Measurements from ENCODE around the gene RBBP8.
"Not testable (repeated sequence)": the region's sequence is repeated elsewhere in the genome, so short reads cannot be mapped to it uniquely, and the experiment has no call there.

RBBP8 gene

DNA sequence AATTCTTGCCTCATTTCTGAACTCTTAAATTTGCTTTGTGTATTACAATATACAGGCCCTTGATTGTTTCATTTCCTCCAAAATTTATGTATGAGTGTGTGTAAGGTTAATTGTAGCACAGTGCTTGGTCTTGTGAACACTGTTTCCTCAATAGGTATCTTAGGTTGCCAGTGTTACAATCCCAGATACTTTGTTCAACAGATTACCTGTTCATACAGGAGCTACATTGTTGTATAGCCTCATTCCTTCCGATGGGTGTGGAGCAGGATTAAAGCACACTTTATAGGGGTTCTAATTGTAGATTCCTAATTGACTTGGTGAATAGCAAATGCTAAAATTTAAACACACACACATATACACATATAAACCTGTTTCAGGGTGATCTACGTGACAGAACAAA is 10.7 kb downstream of the RBBP8 start:
- DNase-seq (ENCODE audit: low read depth, low spot score): no peak

DNA sequence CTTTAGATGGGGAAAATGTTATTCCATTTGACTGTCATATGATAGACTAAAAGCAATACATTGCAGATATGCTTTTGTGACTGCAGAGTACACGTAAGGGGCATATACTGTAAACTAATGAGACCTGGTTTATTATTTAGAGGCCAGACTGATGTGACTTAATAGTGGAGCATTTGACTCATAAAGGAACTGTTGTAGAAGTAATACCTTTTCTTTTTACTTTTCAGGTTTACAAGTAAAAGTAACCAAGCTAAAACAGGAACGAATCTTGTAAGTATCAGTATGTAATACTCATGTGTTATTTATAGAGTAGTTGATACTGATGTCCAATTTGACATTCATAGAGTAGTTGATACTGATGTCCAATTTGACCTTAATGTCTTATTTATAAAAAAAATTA is 13.1 kb downstream of the RBBP8 start:
- DNase-seq (ENCODE audit: low read depth, low spot score): no peak

DNA sequence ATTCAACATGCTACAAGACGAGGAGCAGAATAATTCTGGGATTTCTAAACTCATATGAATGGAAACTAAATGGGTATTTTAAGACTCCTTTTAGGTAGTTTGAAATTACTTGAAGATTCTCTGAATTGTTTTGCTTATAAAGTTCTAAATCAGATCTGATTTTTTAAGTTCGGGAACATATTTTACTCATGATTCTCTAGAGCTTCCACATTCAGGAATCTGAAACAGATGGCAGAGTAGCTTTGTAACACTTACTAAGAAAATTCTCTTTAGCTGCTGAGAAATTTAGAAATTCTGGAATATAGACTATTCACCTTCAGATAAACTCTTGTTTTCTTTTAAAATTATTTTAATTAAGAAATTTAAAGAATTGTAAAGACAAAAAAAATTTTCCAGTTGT is 13.7 kb downstream of the RBBP8 start:
- DNase-seq (ENCODE audit: low read depth, low spot score): no peak

DNA sequence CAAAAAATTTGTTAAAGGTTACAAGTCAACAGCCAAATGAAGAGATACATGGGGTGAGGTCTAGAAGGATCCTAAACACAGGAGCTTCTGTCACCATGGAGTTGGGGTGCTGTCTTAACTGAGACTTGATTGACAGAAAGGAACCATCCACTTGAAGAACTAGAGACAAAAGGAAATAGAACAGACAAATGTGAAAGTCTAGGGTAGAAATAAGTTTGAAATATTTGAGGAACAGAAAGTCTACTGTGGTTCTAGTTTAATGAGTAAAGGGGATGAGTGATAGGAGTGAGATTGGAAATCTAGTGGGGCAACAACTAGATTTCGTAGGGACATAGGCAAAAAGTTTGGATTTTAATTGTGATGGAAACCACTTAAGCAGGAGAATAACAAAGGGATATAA is 18.7 kb downstream of the RBBP8 start:
- DNase-seq (ENCODE audit: low read depth, low spot score): no peak

DNA sequence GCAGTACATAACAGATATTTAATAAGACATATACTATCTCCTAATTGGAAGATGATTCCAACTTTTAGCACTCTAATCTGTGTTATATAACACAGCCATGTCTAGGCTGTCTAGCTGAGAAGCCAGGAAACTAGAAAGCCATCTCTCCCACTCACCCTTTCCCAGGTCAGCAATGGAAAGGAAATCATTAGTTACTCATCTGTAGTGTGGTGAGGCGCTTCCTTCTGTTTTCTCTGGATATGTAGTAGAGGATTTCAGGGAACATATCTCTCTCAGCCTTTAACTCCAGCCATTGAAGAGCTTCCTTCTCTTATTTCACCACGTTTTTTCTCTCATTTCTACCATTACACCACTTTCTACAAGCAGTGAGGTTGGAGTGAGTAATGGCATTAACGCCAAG is 19.4 kb downstream of the RBBP8 start:
- DNase-seq (ENCODE audit: low read depth, low spot score): no peak

DNA sequence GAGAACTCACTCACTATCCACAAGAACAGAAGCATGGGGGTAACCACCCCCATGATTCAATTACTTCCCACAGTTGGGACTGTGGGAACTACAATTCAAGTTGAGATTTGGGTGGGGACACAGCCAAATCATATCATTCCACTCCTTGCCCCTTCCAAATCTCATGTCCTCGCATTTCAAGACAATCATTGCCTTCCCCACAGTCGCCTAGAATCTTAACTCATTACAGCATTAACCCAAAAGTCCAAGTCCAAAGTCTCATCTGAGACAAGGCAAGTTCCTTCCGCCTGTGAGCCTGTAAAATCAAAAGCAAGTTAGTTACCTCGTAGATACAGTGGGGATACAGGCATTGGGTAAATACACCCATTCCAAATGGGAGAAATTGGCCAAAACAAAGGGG is 20.9 kb downstream of the RBBP8 start:
- DNase-seq (ENCODE audit: low read depth, low spot score): not testable (repeated sequence)

DNA sequence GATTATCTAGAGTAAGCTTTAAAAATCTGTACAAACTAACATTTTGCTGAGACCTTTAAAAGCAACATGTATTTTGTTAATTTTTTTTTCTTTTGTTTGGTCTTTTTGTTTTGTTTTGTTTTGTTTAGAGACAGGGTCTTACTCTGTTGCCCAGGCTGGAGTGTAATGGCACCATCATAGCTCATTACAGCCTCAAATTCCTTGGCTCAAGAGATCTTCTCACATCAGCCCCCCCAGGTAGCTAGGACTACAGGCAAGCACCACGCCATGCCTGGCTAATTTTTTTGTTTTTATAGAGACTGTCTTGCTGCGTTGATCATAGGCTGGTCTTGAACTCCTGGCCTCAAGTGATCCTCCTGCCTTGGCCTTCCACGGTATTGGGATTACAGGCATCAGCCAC is 23.1 kb downstream of the RBBP8 start:
- DNase-seq (ENCODE audit: low read depth, low spot score): no peak

DNA sequence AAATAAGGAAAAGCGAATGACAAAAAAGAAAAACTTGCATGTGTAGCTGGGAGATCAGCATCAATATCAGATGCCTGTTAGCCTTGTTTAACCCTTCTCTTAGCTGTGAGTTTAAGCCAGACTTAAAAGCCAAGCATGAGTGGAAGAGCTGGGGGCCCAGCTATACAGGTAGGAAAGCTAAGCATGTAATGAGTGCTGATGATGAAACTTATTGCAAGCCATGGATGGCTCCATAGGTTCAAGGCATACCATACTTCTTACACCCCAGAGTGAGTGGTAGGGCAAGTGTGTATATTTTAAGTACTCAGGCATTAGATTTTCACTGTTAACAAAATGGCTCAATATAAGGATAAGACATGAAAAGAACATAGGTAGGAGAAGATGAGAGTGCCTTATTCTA is 28.0 kb downstream of the RBBP8 start:
- no peak for DNase-seq (ENCODE audit: low read depth, low spot score)

DNA sequence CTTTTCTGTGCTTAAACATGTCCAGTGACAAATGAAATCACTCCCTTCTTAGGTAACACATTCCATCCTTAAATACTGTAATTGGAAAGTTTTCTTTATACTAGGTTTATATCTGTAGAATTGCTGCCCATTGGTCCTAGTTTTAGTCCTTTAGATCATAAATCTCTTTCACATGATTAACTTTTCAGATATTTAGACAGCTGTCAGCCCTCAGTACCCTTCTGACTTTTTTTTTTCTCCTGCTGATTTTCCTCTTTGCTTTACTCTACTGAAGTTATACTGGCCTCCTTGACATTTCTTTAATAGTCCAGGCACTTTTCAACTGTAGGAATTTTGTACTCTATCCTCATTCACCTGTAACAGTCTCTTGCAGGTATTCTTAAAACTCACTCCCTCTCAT is 28.9 kb downstream of the RBBP8 start:
- no peak for DNase-seq (ENCODE audit: low read depth, low spot score)

DNA sequence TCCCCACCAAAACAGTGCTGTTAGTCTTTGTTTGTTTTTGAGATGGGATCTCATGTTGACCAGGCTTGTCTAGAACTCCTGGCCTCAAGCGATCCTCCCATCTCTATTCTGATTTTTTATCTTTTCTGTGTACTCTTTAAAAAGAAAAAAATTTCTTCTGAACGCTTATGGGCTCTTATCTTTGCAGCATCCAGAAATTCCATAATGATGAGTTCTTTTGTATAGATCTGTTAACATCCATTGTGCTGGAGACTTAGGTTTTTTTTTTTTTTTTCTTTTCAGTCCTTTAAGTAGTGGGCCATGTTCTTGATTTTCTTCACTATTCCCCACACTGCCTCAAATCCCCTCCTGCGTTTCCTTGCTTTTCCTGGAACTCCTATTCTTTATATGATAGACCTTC is 31.0 kb downstream of the RBBP8 start:
- DNase-seq (ENCODE audit: low read depth, low spot score): no peak

DNA sequence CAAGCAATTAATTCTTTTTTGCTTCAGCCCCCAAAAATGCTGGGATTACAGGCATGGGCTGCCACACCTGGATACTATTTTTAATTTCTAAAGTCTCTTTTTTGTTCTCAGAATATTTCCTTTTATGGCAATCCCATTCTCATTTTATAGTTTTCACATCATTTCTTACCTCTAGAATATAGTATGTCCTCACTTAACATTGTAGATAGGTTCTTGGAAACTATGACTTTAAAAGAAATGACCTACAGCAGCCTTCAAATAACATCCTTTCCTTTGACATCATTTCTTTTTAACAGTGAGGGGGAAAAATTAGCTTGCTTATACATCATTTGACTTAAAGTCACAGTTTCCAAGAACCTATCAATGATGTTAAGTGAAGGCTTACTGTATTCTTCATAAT is 31.6 kb downstream of the RBBP8 start:
- no peak for DNase-seq (ENCODE audit: low read depth, low spot score)

DNA sequence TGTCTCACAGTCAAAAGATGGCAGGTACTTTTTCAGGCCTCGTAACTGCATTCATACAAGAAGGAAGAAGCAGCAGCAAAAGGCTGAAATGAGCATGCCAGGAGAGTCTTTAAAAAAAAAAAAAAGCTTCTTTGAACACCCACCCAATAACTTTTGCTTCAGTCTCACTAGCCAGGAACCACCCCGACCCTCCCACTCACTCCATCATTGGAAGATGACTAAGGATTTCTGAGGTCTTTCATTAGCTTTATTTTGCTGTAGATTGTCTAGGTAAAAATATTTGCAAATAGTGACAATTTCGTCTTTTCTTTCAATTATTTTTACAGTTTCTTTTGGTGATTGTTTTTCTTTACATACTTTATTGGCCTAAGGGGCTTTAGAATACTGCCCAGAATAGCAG is 37.9 kb downstream of the RBBP8 start:
- DNase-seq (ENCODE audit: low read depth, low spot score): no peak

DNA sequence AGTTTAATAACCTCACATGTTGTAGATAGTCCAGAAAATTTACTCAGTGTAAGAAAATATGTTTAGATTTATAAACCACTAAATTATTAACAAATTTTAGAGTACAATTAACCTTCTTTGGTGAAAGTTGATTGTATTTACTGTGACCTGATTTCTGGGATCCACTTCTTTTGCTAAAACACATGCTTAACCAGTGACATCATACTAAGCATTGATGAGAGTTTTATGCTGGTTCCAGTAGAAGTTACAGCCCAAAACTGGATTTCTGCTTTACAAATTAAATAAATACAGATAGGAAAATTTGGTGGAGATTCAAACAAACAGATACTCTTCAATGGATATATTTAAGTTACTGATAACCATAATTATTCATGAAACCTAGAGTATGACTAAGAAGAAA is 40.9 kb downstream of the RBBP8 start:
- DNase-seq (ENCODE audit: low read depth, low spot score): no peak

DNA sequence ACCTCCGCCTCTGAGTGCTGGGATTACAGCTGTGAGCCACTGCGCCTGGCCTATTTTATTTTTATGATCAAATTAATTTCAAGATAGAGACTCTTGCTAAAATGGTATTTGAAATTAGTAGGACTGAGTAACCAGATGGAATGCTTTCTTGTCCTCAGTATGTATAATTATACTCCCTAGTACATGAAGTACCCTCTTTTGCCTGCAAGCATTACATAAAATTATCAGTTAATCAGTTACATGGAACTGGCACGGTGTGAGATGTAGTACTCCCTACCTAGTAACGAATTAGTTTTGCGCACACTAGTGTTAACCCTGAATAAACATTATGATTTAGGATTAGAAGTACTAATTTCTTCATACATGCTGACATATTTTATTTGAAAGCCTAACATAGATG is 41.6 kb downstream of the RBBP8 start:
- no peak for DNase-seq (ENCODE audit: low read depth, low spot score)

DNA sequence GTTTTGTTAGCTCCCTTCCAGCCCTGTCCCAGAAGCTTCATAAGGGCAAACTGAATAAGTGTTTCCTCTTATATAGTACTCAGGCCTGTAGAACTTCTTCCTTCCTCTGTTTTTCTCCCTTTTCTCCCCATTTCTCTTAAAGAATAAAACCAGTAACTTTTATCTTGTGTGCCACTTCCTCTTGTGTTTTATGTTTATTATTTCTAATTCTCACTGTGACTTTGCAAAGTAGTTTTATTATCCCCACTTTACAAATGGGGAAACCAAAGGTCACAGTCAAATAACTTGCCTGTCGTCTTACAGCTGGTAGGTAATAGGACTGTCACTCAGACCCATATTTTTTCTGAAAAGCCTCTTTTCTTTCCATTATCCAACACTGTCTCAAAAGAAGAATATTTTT is 42.4 kb downstream of the RBBP8 start:
- no peak for DNase-seq (ENCODE audit: low read depth, low spot score)

DNA sequence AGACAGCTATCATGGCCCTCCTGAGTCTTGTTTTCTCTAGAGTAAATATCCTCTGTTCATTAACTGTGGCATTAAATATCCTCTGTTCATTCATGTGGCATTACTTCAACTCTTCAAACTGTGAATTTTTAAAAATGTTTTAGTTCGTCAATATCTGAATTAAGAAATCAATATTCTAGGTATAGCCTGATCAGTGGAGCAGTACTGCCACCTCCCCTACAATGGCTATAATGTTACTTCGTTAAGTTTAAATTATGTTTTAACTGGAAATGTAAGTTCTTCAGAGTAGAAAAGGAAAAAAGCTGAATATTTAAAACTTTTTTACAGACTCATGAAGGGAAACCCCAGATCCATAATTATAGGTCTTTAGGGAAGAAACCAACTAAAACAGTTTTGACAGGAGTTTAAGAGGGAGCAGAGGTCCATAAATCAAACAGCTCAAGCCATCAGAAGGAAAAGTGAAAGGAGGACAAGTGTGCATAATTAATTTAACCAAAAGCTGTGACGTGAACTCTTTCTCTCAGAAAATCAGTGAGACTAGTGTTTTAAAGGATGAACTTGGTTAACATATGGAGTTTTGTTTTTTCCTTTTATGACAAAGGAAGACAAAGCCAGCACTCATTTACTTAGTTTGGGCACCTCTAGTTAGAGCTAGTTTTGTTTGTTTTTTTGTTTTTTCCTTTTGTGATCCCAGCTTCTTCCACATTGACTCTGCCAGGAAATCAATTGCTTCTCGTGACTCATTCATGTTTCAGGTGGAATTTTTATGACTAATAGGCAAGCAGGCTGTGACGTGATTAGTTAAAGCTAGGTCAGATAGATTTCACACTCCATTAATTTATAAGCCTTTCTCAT is 44.9 kb downstream of the RBBP8 start:
- no peak for DNase-seq (ENCODE audit: low read depth, low spot score)

DNA sequence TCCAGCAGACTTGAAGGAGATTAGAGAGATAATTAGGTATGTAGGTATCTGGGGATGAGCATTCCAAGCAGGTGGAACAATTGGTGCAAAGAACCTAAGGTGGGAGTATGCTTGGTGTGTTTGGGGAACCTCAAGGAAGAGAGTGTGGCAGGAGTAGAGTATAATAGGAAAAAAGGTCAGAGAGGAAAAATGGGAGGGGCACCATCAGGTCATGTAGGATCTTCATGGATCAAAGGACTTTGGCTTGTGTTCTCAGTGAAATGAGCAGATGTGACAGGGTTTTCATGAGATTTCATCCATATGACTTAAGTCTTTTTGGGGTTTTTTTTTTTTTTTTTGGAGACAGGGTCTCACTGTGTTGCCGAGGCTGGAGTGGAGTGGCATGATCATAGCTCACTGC is 47.3 kb downstream of the RBBP8 start:
- no peak for DNase-seq (ENCODE audit: low read depth, low spot score)

DNA sequence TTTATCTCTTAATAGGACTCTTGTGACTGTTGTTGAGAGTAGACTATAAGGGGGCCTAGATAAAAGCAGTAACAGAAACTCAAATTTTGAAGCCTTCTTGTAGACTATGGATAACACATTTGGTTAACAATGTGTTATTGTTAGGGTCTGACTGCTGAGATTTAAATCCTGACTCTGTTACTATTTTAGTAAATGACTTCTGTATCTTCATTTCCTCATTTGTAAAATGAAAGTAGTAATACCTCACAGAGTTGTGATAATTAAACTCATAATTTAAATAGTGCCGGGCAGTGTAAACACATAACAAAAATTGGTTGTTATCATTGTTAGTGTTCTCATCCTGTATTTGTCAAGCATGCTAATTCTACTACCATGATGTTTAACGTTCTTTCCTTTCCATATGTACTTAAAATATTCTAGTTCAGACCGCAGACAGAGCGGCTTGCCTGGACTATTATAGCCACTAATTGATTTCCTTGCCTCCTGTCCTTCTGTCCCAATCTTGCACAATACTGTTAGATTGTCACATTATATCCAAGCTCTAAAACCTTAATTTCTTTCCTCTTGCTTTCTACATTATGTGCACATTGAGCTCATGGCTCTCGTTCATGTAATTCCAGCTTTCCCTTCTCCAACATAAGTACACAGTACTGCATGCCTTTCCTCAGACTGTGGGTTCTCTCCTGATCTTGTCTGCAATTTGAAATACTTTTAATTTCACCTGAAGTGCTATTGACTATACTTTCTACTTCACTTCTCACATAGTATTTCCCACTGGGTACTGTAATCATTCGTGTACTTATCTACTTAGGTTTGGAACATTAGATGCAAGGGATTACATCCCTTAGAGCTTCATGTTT is 48.4 kb downstream of the RBBP8 start:
- no peak for DNase-seq (ENCODE audit: low read depth, low spot score)

DNA sequence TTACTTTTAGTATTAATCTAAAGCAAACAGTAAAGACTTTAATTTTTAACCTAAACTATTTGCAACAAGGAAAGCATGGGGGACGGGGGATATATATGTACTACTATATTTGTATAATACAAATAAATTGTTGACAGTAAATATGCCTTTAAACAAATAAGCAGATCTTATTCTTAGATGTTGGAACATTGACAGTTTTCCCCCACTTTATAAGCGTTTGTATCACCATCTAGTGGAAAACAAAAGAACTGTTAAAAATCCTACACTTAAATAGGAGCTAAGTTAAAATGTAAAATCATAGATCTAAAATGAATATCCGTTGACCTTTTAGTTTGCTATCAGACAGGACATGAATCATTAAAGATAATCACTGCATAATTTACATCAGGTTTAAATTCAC is 50.0 kb downstream of the RBBP8 start:
- DNase-seq (ENCODE audit: low read depth, low spot score): no peak

DNA sequence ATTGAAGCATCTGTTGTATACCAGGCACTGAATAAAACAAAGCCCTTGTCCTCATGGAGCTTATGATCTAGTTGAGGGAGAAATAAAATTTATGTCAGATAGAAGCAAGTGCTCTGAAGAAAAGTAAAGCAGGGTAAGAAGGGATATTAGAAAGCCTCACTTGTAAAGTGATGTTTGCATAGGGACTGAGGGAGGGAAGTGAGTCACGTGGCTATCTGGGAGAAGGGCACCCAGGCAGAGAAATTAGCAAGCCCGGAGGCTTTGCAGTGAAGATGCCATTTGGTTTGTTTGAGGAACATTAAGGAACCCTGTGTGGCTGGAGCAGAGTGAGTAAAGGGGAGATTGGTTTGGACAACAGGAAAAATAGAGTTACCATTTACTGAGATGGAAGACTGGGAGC is 52.1 kb downstream of the RBBP8 start:
- DNase-seq (ENCODE audit: low read depth, low spot score): no peak

DNA sequence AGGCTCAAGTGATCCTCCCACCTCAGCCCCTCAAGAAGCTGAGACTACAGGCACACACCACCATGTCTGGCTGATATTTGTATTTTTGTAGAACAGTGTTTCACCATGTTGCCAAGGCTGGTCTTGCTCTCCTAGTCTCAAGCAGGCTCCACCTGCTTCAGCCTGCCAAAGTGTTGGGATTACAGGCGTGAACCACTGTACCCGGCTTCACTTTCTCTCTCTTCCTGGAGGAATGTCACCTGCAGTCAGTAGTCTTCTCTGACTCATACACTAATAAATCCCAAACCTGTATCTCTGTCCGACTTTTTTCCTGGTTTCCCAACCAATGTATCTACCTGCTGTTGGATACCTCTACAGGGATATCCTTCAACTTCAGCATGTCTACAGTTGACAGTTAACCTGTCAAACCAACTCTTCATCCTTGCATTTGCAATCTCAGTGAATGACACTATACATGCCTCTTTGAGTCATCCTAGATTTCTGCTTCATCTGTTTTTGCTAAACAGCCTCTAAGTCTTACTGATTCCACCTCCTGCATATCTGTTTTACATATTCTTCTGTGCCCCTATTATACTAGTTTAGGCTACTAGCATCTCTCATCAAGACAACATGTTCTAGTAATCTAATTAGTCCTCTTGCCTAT is 54.5 kb downstream of the RBBP8 start:
- DNase-seq (ENCODE audit: low read depth, low spot score): no peak

DNA sequence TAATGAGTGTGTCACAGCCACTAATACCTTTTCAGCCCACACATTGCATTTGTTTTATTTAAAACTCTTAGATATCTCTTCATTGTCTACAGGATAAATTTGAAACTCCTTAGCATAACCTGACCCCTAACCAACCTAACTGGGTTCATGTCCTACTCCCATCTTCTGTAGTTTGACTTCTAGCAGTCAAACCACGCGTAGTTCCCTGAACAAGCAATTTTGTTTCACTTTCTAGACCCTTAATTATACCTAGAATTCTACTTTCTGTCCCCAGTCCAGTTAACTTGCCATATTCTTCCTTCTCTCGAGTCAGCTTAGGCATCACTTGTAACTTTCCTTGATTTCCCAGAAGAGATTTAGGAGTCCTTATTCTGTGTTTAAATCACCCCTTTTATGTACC is 55.1 kb downstream of the RBBP8 start:
- DNase-seq (ENCODE audit: low read depth, low spot score): no peak

DNA sequence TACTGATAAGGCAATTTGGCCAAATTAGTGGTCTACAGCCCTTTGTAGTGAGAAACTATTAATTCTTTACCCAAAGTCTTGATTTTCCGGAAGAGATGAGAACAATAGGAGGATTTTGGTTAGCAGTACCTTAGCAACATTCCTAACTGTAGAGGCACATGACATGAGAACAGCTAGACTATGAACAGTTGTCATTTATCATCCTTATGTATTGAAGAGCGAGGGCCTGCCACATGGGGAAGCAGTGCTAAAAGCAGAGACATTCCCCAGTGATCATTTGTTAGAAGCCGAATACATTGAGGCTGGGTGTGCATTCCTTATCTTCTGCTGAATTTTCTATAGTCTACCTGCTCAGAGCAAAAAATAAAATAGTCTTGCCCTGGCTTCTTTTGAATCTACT is 65.2 kb downstream of the RBBP8 start:
- DNase-seq (ENCODE audit: low read depth, low spot score): no peak

Data from activated CD4-positive, CD25-positive, alpha-beta regulatory T cell treated with anti-CD3 and anti-CD28 coated beads, Interleukin-2, amount 50 U/mL, for 16 hours (primary cell).